Glomerular endothelial cell (primary cell): ENCODE data around the gene GMPR. TPM values are rescaled to one million over a fixed set of nuclear protein-coding genes. Genes with fewer than 3 reads are reported as not detected.

Source experiments
- total RNA-seq: library from RNA; depleted of rRNA; stranded (reverse); fragments of >200 nt; gene quantifications from 2 replicates; pipeline ENCODE4 v1.2.3, GENCODE V29; 2015

The GMPR gene
- total RNA-seq, 1 donor from 2014 or later = 28.8 TPM

Other genes with a start within 250 kb of the GMPR start
- 16.7 and 18.0 TPM in 2 replicates for gene MYLIP, start 109.5 kb upstream of the GMPR start, total RNA-seq